NCI-H1105 (cell line): ENCODE data around the gene ADCY3.

Experiments
- DNase-seq: peaks from one replicate; lab custom pipeline; 2025; lab: John Stamatoyannopoulos, UW

The ADCY3 gene

DNA sequence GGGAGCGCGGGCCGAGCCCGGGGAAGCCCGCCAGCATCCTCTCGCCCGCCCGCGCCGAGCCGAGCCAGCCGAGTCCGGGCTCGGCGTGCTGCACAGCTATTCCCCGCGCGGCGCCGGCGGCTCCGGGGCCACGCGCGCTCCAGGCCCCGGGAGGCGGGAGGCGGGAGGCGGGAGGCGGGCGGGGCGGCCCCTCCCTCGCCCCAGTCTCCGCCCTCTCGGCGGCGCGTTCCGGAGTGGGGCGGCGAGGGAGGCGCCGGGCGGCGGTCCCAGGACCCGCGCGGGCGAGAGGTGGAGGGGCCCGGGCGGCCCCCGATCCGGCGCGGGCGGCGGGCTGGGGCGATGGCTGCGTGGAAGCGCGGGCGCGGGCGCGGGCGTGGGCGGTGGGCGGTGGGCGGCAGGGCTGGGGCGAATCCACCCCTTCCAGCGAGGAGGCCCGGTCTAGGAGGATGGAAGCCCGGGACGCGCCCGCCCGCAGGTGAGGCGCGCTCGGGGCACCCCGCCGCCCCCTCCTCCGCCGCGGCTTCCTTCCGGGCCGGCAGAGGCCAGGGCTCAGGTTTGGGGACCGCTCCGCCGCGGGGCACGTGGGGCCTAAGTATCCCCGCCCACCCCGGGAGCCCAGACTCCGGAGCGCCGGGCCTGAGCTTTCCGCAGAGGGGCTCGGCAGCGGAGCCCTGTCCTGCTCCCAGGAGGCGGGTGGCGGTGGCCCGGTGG, at the start of gene ADCY3:
Gene ADCY3, minus strand, starts transcription at position 140 of the 711 bp plus-strand sequence. CDS start 1,250 bp downstream, outside the sequence.
- DNase-seq, result peak; percentile 7

- no peak for DNase-seq
Measured at GRCh38 chr2:24969784-24970183, 49.7 kb upstream of the ADCY3 start.

GRCh38 chr2:24961903-24962302, 41.9 kb upstream of the ADCY3 start:
- no peak for DNase-seq

GRCh38 chr2:24959761-24960160, 39.7 kb upstream of the ADCY3 start:
- no peak for DNase-seq

- no peak for DNase-seq
Measured at GRCh38 chr2:24958411-24958935, 38.4 kb upstream of the ADCY3 start.

- no peak for DNase-seq
Measured at GRCh38 chr2:24957976-24958375, 37.9 kb upstream of the ADCY3 start.

DNA sequence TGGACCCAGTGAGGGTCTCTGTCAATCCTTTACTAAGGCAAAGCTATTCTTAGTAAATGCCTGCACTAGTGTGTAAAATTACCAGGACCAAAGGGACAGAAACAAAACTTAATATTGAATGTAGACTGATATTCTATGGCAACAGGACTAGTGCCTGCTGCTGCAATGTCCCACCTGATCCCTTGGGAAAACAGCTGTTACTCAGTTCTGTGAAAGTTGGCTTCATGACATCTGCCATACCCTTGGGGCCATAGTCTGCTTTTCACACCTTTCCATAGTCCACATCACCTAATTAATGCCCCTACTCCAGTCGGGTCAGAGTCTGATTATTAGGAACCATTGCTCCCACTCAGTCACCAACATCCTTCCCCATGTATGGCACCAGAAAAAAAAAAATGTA, 37.2 kb upstream of the ADCY3 start:
- DNase-seq, result no peak

GRCh38 chr2:24955921-24956320, 35.9 kb upstream of the ADCY3 start:
- no peak for DNase-seq

GRCh38 chr2:24955232-24955631, 35.2 kb upstream of the ADCY3 start:
- DNase-seq, result no peak

DNA sequence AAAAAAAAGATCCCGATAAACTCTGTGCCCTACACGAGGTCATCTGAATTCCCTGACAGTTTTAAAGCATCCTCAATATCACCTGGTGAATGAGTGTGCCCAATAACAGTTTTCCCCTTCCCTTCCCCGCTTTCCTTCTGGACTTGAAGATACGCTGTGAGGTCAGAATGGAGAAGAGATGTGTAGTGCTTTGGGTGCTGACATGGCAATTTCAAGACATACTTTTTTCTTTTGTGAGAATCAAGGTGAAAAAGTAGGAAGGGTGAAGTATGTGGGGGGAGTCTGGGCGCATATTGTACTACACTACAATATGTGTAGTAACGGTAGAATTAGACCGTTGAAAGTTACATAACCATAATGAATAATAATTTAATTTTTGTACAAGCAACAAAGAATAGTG, 30.1 kb upstream of the ADCY3 start:
- no peak for DNase-seq

- no peak for DNase-seq
Measured at GRCh38 chr2:24948506-24948905, 28.5 kb upstream of the ADCY3 start.

GRCh38 chr2:24947561-24948157, 27.6 kb upstream of the ADCY3 start:
- no peak for DNase-seq

GRCh38 chr2:24945907-24946306, 25.9 kb upstream of the ADCY3 start:
- no peak for DNase-seq

- DNase-seq, result no peak
Measured at GRCh38 chr2:24943427-24944053, 23.5 kb upstream of the ADCY3 start.

DNA sequence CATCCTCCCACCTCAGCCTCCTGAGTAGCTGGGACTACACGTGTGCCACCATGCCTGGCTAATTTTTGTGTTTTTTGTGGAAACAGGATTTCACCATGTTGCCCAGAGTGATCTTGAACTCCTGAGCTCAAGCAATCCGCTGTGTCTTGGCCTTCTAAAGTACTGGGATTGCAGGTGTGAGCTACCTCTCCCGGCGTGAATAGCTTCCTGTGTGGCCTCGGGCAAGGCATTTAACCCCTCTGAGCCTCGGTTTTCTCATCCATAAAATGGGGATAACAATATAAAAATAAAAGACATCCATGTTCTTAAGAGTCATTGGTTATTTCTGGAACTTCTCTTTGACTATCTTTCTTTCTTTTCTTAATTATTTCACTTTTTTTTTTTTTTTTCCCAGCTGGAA, 19.3 kb upstream of the ADCY3 start:
- no peak for DNase-seq

- no peak for DNase-seq
Measured at GRCh38 chr2:24937236-24937635, 17.2 kb upstream of the ADCY3 start.

GRCh38 chr2:24935145-24935544, 15.1 kb upstream of the ADCY3 start:
- DNase-seq, result no peak

- no peak for DNase-seq
Measured at GRCh38 chr2:24932715-24933114, 12.7 kb upstream of the ADCY3 start.

DNA sequence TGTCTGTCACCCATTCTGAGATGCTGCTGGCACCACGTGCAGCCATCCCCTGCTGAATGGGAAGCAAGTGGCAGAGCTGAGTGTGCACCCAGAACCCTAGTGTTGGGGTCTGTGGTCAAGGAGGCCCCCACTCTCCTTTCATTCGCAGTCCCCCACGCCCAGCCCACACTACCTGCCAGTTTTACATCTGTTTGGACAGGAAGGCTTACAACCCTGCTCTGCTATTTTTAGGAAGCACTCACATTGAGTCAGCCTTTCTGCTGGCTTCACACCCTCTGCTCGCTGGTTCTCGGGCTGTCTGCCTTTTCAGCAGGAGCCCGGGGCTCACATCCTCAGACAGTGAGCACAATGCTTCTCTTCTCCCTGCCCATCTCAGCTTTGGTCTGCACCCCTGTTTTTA, 10.7 kb upstream of the ADCY3 start:
- DNase-seq, result no peak

DNA sequence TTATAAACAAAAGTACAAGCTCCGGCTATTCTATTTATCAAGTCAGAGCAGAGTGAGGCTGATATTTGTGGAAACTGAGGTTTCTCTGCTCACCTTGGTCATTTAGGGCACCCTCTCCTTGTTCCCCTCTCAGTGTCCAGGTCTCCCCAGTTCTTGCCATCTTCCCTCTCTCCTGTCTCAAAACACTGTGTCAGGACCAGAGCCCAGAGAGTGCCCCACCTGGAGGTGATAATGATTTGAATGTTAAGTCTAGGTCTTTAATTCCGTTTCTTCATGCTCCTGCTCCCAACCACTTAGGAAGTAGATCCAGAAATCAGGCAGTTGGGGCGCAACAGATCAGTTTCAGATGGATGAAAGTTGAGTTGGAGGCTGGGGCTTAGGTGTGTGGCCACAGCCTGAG, 9.2 kb upstream of the ADCY3 start:
- DNase-seq, result no peak

GRCh38 chr2:24928036-24928435, 8.0 kb upstream of the ADCY3 start:
- no peak for DNase-seq

GRCh38 chr2:24926602-24927252, 6.7 kb upstream of the ADCY3 start:
- no peak for DNase-seq

DNA sequence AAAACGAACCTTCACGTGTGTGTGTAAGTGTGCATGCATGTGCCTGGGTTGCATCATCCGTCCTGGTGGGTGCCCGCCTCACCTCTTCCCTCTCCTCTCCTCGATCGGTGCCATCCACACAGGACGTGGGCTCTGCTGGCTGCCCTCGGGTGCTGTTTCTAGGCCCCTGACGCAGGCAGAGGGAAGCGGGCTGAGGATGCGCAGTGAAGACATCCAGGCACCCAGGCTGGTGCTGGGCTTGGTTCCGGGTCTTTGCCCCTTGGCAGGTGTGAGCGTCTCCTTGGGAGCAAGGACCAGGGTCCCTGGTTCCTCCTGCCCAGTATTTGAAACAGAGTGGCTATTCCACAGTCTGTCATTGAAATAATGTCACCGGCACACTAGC, 6.2 kb upstream of the ADCY3 start:
- no peak for DNase-seq
